T47D (cell line): Measurements from ENCODE around the gene CACHD1.

Experiments used
- DNase-seq, 2 experiments: peaks; one replicate each; pipeline versions ENCODE4 v3.0.0 to v3.0.0-alpha.2; 2011 to 2012; ENCODE audit warnings: low read depth in 1 of 2, low spot score in 1 of 2
- JUND ChIP-seq: IDR thresholded peaks from 2 replicates; pipeline ENCODE4 v1.6.1; 2012; ENCODE audit warnings: low read depth
- in situ Hi-C: cut with HindIII; loops from 2 replicates; pipeline ENCODE4 v1.10.0; 2016; ENCODE audit warnings: low sequenced_read_pairs, low pct_unique_long_range_greater_than_20kb

CACHD1 gene

GRCh38 chr1:64663668-64664067 lies 193.7 kb downstream of the CACHD1 start:
- TF ChIP-seq JUND = no peak
- in situ Hi-C loops = no loop called here
- DNase-seq = no peak

GRCh38 chr1:64664299-64664698 lies 194.4 kb downstream of the CACHD1 start:
- TF ChIP-seq JUND = no peak
- in situ Hi-C loops = no loop called here
- DNase-seq = no peak

GRCh38 chr1:64669098-64669675 lies 199.3 kb downstream of the CACHD1 start:
- no peak for DNase-seq
- in situ Hi-C loops = no loop called here
- TF ChIP-seq JUND = no peak

GRCh38 chr1:64675718-64676345 lies 205.9 kb downstream of the CACHD1 start:
- TF ChIP-seq JUND = no peak
- DNase-seq = peak; percentile 4 to 30
- in situ Hi-C loops = no loop called here

GRCh38 chr1:64676386-64676785 lies 206.5 kb downstream of the CACHD1 start:
- no peak for DNase-seq
- no peak for TF ChIP-seq JUND
- in situ Hi-C loops = no loop called here

- TF ChIP-seq JUND = no peak
- DNase-seq = no peak
- in situ Hi-C loops = no loop called here
Observed at GRCh38 chr1:64677532-64677931, 207.6 kb downstream of the CACHD1 start.

GRCh38 chr1:64678366-64678765 lies 208.4 kb downstream of the CACHD1 start:
- no peak for DNase-seq
- TF ChIP-seq JUND = no peak
- in situ Hi-C loops = no loop called here

- no peak for DNase-seq
- in situ Hi-C loops = no loop called here
- TF ChIP-seq JUND = no peak
Observed at GRCh38 chr1:64679177-64679576, 209.2 kb downstream of the CACHD1 start.

GRCh38 chr1:64680599-64680998 lies 210.7 kb downstream of the CACHD1 start:
- TF ChIP-seq JUND = no peak
- in situ Hi-C loops = no loop called here
- no peak for DNase-seq

GRCh38 chr1:64681043-64681442 lies 211.1 kb downstream of the CACHD1 start:
- no peak for DNase-seq
- in situ Hi-C loops = no loop called here
- TF ChIP-seq JUND = no peak

- in situ Hi-C loops = no loop called here
- TF ChIP-seq JUND = no peak
- no peak for DNase-seq
Observed at GRCh38 chr1:64683419-64683818, 213.5 kb downstream of the CACHD1 start.

- no peak for DNase-seq
- in situ Hi-C loops = no loop called here
- TF ChIP-seq JUND = no peak
Observed at GRCh38 chr1:64685217-64685616, 215.3 kb downstream of the CACHD1 start.

GRCh38 chr1:64685765-64686341 lies 215.9 kb downstream of the CACHD1 start:
- DNase-seq = no peak
- no peak for TF ChIP-seq JUND
- in situ Hi-C loops = no loop called here
